Activated T-helper 9 cell treated with anti-CD3 and anti-CD28 coated beads, Interleukin-2, amount 50 U/mL, for 16 hours (primary cell): ENCODE results near the gene KCNK2.
"Not testable (repeated sequence)": the region's sequence is repeated elsewhere in the genome, so short reads cannot be mapped to it uniquely, and the experiment has no call there.

Experiments used
- DNase-seq: peaks from one replicate; pipeline ENCODE4 v3.0.0-alpha.2; 2020; ENCODE audit warnings: low read depth

KCNK2 gene

DNA sequence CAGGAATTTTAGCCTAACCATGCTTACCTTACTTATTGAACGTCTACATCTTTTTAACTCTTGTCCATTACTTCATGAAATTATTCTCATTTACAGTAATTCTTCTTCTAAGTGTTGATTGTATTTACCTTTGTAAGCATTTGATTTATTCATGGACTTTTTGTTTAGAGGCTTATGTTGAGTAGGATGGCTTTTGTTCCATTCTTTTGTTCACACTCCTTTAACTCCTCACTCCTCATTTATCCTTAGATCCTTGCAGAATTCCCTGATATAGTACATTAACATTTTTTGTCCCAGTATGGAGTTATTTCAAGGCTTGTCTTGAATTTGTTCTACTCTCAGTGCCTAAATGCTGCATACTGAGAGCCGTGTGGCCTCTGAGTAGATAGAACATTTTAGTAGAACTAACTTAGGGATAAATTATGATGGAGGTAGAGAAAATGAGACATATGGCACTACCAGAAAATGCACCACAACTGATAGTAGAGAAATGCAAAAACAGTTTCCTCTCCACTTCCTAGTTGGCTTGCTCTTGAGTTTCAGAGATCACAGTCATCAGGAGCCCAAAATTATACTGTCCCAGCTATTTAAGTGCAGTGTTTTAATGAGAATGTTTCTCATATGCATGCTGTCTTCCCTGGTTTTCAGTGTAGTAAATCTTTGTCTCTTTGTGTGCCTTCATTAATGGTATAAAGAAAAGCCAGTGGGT lies 69.5 kb downstream of the KCNK2 start:
- no peak for DNase-seq

DNA sequence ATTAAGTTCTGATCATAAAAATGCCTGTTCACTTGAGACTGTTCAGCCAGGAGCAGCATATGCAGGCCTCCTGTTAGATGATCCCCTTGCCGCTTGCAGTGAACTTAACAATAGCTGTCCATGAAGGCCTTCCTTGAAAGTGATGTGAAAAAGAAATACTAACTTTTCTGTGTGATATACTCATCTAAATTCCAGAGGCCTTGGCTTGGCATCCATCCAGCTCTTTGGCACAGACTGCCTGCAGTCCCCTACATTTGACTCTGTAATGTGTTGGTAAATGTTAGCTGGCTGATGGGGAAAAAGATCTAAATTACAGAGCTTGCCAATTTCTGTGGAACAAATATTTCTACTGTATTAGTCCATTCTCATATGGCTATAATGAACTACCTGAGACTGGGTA lies 73.7 kb downstream of the KCNK2 start:
- no peak for DNase-seq

DNA sequence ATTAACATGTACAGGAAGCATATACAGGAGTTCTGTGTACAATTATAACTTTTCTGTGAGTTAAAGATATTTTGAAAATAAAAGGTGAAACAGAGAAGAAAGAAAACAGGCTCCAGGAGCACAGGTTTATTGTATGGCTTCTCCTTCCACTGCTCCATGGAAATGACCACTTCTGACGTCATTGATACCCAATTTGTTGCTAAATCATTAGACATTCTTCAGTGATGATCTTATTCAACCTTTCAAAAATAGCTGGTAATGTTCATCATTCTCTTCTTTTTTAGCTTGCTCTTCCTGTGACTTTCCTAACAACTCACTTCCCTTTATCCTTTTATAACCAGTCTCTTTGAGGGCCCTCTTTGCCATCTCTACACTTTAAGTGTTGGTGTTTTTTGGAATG lies 77.8 kb downstream of the KCNK2 start:
- DNase-seq, result no peak

DNA sequence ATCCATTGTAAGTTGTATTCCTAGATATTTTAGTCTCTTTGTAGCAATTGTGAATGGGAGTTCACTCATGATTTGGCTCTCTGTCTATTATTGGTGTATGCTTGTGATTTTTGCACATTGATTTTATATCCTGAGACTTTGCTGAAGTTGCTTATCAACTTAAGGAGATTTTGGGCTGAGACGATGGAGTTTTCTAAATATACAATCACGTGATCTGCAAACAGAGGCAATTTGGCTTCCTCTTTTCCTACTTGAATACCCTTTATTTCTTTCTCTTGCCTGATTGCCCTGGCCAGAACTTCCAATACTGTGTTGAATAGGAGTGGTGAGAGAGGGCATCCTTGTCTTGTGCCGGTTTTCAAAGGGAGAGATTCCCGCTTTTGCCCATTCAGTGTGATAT lies 80.6 kb downstream of the KCNK2 start:
- DNase-seq, result not testable (repeated sequence)

DNA sequence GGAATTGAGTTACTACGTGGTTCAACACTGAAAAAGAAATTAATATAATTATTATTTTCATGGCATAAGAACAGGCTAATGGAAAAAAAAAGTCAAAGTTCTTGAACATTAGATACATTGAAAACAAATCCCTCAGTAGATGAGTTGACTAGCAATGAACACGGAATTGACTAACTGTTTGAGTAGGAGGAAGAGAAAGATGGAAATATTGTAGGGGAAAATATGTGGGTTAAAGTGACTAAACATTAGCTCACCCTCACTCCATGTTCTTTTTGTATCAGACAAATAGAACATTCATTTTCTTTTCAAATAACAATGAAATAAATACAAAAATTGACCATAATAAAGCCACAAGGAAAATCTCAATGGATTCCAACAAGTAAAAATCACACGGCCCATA lies 84.3 kb downstream of the KCNK2 start:
- DNase-seq, result no peak

DNA sequence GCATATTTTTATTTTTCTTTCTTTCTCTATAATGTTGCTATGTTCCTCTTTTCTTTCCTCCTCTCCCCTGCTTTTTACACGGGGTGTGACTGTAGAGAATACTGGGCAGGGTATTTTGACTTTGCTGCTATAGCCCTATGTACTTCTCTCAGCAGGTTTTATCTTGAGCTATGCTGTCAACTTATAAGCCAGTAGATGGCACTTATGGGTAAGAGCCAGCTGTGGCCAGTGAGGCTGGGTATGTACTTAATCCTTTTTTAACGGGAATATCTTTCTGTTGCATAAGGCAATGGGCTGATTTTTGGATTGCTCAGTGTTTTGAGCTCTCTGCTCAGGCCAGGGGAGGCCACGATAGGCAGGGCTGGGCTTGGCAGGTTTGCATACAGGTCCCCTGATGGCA lies 99.0 kb downstream of the KCNK2 start:
- no peak for DNase-seq

DNA sequence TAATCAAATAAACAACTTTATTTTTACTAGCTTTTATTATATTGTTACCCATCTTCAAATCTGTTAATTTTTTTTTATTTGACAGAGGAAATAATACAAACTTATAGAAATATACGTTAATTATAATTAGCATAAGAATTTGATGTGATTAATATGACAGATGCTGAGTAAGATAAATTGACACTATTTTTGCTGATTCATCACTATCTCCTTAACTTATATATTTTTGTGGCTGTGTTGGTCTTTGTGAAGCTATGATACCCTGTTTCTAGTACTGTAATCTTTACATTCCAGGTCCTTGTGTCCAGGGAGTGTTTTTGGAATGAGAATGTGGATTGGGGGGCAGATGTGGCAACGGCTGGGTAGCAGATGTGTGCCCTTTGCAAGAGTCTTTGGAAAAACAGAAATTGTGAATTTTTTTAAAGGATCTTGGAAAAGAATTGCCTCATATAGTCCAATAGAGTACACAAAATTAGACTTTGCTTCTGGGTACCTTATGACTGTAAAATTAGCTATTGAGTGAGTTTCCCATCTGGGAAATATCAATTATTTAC lies 102.6 kb downstream of the KCNK2 start:
- no peak for DNase-seq

DNA sequence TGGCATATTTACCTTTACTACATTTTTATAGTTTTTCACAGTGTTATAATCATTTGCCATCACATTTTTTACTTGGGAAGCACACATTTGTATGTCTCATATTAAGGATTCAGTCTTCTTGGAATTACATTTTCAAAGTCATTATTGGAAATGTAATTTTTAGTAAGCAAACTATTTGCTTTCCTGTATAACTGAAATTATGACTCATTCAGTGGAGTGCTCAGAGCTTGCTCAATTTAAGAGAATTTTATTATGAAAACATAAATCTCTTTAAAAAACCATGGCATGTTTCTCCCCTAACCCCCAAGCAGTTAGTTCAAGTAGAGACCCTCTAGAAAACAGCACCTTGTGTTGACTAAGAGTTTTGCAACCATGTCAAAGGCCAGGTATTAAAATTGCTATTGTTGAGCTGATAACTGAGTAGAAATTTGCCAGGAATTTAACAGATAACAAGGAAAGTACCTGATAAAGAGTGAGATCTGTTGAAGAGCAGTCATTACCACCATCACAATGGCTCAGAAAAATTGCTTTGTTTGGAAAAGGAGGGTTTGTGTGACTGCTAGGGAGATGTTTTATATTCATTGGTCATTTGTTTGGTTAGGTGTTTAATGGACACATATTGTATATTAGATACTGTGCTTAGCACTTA lies 105.9 kb downstream of the KCNK2 start:
- no peak for DNase-seq

DNA sequence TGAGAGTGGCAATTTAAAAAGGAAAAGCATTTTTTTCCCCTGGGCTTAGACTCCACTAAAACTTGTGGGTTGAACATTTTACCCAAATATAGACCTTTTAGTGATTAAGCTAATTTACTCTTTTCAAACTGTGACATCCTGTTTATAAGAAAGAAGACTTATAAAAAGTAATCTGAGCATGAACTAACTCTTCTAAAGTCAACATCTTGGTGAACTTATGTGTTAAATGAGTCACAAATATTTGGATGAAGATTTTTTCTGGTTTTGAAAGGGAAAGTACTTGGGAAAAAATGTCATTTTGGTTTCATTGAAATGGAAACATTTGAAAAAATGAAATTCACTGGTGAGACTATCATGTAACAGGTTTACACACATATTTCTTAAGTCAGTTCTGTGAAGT lies 109.8 kb downstream of the KCNK2 start:
- DNase-seq, result no peak

DNA sequence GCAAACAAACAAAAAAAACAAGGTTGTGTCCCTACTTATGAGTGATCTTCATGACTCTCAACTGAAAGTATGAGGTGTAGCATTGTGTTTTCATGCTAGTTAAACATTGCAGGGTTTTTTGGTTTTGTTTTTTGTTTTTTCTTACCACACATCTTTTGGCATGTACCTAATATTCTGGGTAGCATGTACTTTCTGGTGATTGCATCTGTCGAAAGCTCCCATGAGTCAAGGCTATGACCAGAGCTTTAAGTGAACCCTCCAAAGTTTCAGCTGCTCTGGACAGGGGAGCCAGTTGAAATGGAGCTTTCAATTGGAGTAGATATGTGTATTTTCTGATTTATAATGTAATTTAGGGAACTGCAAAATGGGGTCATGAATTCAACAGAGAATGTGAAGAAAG lies 115.5 kb downstream of the KCNK2 start:
- no peak for DNase-seq

DNA sequence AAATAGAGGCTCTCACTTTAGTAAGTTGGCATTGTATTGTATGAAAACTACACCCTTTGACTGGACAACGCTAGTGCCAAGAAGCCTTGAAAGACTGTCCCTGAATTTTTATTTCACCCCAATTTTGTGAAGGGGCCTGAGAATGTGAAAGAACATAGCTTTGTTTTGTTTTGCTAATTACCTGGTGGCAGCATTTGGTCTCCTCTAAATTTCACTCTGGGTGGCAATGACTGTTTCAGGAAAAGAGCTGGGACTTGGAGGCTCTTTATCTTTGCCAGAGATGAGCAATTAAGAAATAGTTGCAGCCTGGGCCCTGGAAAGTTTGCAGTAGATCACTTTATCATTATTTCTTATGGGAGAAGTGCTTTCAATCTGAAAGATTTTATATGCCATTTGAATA lies 117.6 kb downstream of the KCNK2 start:
- no peak for DNase-seq

DNA sequence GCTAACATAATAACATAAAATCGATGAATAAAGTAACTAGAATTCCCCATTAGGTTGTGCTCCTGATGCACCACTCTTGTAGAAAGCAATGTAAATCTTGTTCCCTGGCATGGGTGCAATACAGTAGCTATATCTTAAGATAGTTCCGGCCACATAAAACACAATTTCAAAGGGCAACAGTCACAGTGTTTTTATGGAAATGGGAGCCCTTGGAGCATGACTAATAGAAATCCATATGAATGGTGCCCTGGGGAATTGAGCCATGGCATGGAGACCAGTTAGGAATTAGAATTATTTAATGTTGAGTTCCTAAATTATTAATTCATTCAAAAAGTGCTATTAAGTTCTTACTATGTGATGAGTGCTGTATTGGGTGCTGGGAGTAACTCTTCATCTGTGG lies 118.7 kb downstream of the KCNK2 start:
- no peak for DNase-seq

DNA sequence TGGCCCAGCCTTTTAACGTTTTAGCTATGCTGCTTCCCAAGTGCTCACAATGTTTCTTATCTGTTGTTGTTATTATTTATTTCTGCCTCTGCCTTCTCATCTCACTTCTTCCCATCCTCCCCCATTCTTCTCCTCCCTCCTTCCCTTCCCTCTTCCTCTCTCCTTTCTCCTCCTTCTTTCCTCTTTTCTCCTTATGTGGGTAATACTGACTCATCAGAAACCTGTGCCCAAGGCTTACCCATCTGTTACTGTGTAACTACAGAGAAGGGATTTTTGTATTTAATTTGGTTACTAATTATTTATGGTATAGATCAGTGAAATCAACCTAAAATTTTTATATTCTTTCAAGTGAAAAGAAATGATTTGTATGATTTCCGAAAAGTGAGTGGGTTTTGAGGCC lies 120.3 kb downstream of the KCNK2 start:
- no peak for DNase-seq

DNA sequence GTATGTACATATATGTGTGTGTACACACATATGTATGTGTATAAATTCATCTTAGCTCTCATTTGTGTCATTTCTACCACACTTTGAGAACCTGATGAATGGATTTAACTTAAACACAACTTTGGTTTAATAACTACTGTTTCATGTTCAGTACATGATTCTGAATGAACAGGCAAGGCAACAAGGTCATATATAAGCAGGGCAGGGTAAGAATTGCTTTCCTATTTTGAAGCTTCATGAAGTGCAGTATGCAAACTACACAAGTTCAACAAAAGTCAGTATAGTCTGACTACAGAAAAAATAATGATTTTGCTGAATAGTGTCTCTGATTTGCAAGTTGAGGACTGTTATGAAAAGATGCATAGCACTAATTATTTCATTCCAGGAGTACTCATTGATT lies 127.6 kb downstream of the KCNK2 start:
- no peak for DNase-seq

DNA sequence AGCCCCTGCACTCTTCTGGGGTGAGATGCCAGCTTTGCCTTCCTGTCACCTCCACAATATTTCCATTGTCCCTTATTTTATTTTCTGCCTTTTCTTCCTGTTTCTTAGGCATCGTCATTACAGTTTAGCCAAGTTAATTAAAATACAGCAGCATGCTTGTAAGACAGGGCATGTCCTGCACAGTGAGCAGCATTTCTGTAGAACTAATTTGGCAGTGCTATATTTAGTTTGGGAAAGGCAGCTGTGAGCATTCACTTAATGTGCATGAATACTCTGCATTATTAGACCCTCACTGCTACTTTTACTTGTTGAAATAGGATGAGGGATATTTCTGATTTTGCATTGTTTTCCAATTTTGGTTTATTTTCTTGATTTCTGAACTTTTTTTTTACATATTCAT lies 133.3 kb downstream of the KCNK2 start:
- no peak for DNase-seq

DNA sequence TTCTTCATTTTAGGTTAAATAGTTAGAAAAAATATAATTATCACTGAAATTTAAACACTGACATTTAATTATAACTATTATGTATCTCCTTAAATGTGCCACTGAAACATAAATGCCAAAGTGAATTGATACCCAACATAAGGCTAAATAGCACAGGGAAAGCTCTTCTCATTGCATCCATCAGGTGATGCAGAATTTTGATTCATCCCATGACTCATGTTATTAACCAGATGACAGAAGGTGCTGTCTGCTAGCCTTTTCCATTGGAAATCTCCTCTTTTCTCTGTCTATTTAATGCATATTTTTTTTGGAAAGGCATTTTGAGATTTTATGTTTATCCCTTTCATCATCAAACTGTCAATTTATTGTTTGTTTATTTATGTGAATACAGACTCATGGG lies 136.8 kb downstream of the KCNK2 start:
- no peak for DNase-seq

DNA sequence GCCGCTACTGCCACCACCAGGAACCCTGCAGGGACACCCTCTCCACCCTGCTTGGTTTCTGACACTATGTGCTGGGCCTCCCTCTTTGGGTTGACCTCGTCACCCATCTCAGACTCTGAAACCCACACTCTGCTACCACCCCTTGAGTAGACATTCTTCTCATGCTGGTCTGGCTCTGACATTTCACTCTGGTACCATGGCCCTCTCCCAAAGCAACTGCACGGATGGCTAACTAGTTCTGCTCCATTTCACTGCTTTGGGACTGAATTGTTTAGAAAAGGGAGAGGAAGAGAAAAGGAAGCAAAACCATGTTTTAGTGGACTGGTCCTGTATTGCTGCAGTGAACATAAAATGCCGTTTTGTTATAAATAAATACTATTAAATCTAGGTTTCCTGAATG lies 137.8 kb downstream of the KCNK2 start:
- no peak for DNase-seq

DNA sequence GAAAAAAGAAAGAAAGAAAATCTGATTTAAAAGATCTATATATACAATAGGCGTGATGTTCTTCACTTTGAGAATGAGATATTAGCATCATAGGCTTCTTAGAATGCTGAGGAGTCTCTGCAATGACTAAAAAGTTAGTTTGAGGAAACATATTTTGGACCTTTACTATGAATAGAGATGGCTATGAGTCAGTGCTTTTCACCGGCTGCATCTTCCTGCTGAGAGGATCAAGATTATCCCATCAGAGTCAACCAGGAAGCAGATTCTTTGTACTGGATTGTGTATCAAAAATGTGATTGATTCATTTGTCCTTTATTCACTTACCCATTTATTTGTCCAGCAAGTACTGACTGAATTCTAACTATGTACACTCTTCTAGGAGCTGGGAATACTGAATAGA lies 144.2 kb downstream of the KCNK2 start:
- DNase-seq, result no peak

DNA sequence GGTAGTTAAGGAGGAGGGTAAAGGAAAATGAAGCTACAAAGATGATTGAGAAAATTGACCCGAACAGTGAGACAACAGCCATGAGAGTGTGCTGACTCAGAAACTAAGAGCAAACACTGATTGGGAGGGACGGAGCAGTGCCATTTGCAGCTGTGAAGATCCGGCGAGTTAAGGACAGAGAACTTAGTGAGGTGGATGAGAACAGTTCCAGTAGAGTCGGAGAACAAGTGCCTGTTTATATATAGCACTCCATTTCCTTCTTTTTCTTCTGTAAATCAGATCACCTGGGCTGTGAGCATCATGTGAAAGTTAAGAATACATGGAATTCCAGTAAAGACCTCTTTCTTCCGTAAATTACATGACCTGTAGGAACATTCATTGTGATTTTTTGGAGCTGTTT lies 145.7 kb downstream of the KCNK2 start:
- DNase-seq, result no peak

DNA sequence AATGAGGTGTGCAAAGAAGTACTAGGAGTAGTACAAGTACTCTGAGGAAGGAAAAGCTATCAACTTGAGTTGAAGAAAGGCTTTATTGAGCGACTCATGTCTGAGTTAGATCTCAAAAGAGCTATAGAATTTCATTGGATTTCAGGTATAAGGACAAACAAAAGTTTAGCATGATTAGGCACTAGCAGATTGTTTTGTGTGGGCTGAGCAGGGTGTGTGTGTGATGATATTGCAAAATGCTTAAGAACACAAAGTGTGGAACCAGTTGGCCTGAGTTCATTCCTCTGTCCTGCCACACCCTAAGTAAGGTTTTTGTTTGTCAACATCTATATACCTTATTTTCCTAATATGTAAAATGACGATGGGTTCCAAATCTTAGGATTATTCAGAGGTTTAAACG lies 158.9 kb downstream of the KCNK2 start:
- no peak for DNase-seq

DNA sequence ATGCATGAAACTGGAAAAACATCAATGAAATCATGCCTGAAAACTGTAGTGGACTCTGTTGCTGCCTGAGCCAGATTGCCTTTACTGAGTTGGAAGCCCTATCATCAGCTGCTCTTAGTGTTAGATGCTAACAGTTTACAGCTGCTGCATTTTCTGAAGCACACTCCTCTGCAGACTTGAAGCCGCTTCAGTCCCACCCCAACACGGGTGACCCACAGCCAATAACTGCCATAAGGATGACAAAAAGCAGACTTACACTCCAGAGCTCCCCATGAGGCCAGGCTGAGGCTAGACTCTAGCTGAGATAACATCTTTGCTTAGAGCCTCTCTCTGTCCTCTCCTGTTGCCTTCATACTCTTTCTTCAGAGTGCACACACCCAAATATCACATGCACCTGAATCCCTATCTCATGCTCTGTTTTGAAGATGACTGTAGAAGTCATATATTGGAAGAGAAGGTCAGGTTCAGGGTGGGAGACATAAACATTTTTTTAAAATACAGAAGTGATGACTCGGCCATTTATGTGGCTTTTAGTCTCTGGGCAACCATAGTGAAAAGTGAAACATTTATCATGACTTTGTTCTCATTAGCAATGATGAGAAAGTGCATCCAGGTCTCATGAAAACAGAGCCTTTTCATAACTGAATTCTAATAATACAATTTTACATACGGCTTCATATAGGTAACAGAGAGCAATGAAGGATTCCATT lies 161.0 kb downstream of the KCNK2 start:
- no peak for DNase-seq

DNA sequence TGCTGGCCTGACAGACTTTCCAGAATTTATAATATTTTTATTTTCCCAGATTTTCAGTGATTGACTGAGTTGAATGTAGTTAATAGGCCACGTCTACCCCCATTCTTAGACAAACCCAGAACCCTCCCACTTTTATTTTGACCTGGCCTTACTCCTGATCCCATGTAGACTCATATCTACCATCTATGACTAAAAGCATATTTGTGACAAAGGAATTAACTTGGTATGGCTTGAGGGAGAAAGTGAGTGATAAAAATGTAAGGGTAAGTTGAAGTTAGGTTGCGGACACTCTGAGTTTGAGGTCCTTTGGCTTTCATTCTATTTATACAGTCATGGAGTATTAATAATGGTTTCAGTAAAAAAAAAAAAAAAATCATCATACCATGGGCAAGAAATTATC lies 168.4 kb downstream of the KCNK2 start:
- no peak for DNase-seq

DNA sequence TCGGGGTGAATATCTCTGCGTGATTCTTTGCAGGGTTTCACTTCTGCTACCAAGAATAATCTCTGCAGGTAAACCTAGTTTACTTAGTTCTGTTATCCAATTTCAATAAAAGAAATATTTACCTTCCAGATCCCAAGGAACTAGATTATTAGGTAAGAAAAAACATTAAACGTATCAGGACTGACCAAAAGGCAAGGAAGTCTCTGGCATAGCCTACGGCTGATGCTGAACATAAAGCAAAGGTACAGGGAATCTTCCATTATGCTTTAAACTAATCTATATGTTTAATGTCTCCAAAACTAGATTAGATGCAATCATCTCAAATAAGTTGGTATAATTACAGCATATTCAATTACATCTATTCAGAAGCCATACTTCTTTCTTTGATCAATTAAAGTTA lies 168.9 kb downstream of the KCNK2 start:
- DNase-seq, result no peak
